CD4-positive, alpha-beta T cell treated with Interferon gamma for 1 hour (primary cell): ENCODE data around the gene OS9.
"Not testable (repeated sequence)": the region's sequence is repeated elsewhere in the genome, so short reads cannot be mapped to it uniquely, and the experiment has no call there.

Source experiments
- DNase-seq: peaks from one replicate; pipeline ENCODE4 v3.0.0-alpha.2; 2020

The OS9 gene

GRCh38 chr12:57693659-57694458, at the start of gene OS9:
OS9 (plus strand) TSS chr12:57694132; CDS start chr12:57694162, 30 bp downstream.
- DNase-seq = peak; percentile 99

- not testable (repeated sequence) for DNase-seq
Observed at GRCh38 chr12:57645990-57646658, 47.8 kb upstream of the OS9 start.

GRCh38 chr12:57646659-57647049, 47.3 kb upstream of the OS9 start:
- DNase-seq = not testable (repeated sequence)

- DNase-seq = no peak
Observed at GRCh38 chr12:57654042-57654441, 39.9 kb upstream of the OS9 start.

- DNase-seq = no peak
Observed at GRCh38 chr12:57655541-57656240, 38.2 kb upstream of the OS9 start.

GRCh38 chr12:57656408-57656807, 37.5 kb upstream of the OS9 start:
- DNase-seq = not testable (repeated sequence)

- no peak for DNase-seq
Observed at GRCh38 chr12:57657744-57658143, 36.2 kb upstream of the OS9 start.

- DNase-seq = no peak
Observed at GRCh38 chr12:57658890-57659289, 35.0 kb upstream of the OS9 start.

GRCh38 chr12:57661376-57661775, 32.6 kb upstream of the OS9 start:
- DNase-seq = no peak

- not testable (repeated sequence) for DNase-seq
Observed at GRCh38 chr12:57665066-57665820, 28.7 kb upstream of the OS9 start.

- no peak for DNase-seq
Observed at GRCh38 chr12:57666897-57667296, 27.0 kb upstream of the OS9 start.

GRCh38 chr12:57669691-57670090, 24.2 kb upstream of the OS9 start:
- not testable (repeated sequence) for DNase-seq

- DNase-seq = not testable (repeated sequence)
Observed at GRCh38 chr12:57671811-57672210, 22.1 kb upstream of the OS9 start.

GRCh38 chr12:57672801-57673200, 21.1 kb upstream of the OS9 start:
- DNase-seq = no peak

GRCh38 chr12:57674691-57675090, 19.2 kb upstream of the OS9 start:
- DNase-seq = no peak

GRCh38 chr12:57677947-57678346, 16.0 kb upstream of the OS9 start:
- DNase-seq = not testable (repeated sequence)

GRCh38 chr12:57679697-57680096, 14.2 kb upstream of the OS9 start:
- DNase-seq = no peak

- DNase-seq = no peak
Observed at GRCh38 chr12:57687862-57688261, 6.1 kb upstream of the OS9 start.

- no peak for DNase-seq
Observed at GRCh38 chr12:57688931-57689330, 5.0 kb upstream of the OS9 start.

- no peak for DNase-seq
Observed at GRCh38 chr12:57692500-57692899, 1.4 kb upstream of the OS9 start.

- no peak for DNase-seq
Observed at GRCh38 chr12:57693317-57693658, 644 bp upstream of the OS9 start.

GRCh38 chr12:57694459-57695019, 607 bp downstream of the OS9 start:
- no peak for DNase-seq
